Dendritic cell treated with granulocyte-macrophage colony-stimulating factor and Interleukin-4, amounts not matched to agents 40 ng/mL and 50 ng/mL, for 4 days (primary cell): ENCODE measurements around the gene KCNJ12.
"Not testable (repeated sequence)": the region's sequence is repeated elsewhere in the genome, so short reads cannot be mapped to it uniquely, and the experiment has no call there.

ENCODE experiments used
- H3K27ac Mint-ChIP-seq: one replicate; pipeline ENCODE4 v1.8.0; 2022; ENCODE audit warnings: mild to moderate bottlenecking, mixed read lengths
- H3K27me3 Mint-ChIP-seq: one replicate; pipeline ENCODE4 v1.8.0; 2022; ENCODE audit warnings: mild to moderate bottlenecking, mixed read lengths
- H3K36me3 Mint-ChIP-seq: one replicate; pipeline ENCODE4 v1.8.0; 2022; ENCODE audit warnings: low read depth, mixed read lengths
- H3K4me1 Mint-ChIP-seq: one replicate; pipeline ENCODE4 v1.8.0; 2022; ENCODE audit warnings: low read depth, mixed read lengths
- H3K4me3 Mint-ChIP-seq: one replicate; pipeline ENCODE4 v1.8.0; 2022; ENCODE audit warnings: mild to moderate bottlenecking, moderate library complexity, mixed read lengths
- H3K9me3 Mint-ChIP-seq: one replicate; pipeline ENCODE4 v1.8.0; 2022; ENCODE audit warnings: mixed read lengths
- intact Hi-C: fragments of 100-400 bp; cut with micrococcal nuclease; formaldehyde crosslinking; loops from one replicate; pipeline ENCODE4 v1.15.0; 2022

KCNJ12 gene

GRCh38 chr17:21429921-21430628 lies 53.9 kb downstream of the KCNJ12 start:
- H3K36me3 Mint-ChIP-seq, H3K4me1 Mint-ChIP-seq, H3K9me3 Mint-ChIP-seq, H3K4me3 Mint-ChIP-seq, intact Hi-C loops, H3K27ac Mint-ChIP-seq, H3K27me3 Mint-ChIP-seq: not testable (repeated sequence)

GRCh38 chr17:21433971-21434370 lies 57.8 kb downstream of the KCNJ12 start:
- H3K27me3 Mint-ChIP-seq, H3K4me1 Mint-ChIP-seq, intact Hi-C loops, H3K27ac Mint-ChIP-seq, H3K9me3 Mint-ChIP-seq, H3K4me3 Mint-ChIP-seq, H3K36me3 Mint-ChIP-seq: not testable (repeated sequence)

- intact Hi-C loops, H3K4me3 Mint-ChIP-seq, H3K36me3 Mint-ChIP-seq, H3K27ac Mint-ChIP-seq, H3K9me3 Mint-ChIP-seq, H3K27me3 Mint-ChIP-seq, H3K4me1 Mint-ChIP-seq: not testable (repeated sequence)
Observed at GRCh38 chr17:21434976-21435375, 58.8 kb downstream of the KCNJ12 start.

GRCh38 chr17:21436481-21436880 lies 60.3 kb downstream of the KCNJ12 start:
- not testable (repeated sequence) for H3K4me3 Mint-ChIP-seq

GRCh38 chr17:21436883-21437836 lies 61.0 kb downstream of the KCNJ12 start:
- intact Hi-C loops, H3K4me1 Mint-ChIP-seq, H3K4me3 Mint-ChIP-seq, H3K9me3 Mint-ChIP-seq, H3K36me3 Mint-ChIP-seq, H3K27ac Mint-ChIP-seq, H3K27me3 Mint-ChIP-seq: not testable (repeated sequence)

More at GRCh38 chr17:21436481-21436880, 60.3 kb downstream of the KCNJ12 start:
- H3K9me3 Mint-ChIP-seq, H3K4me1 Mint-ChIP-seq, H3K36me3 Mint-ChIP-seq, H3K27me3 Mint-ChIP-seq, intact Hi-C loops, H3K27ac Mint-ChIP-seq: not testable (repeated sequence)

- H3K27ac Mint-ChIP-seq, H3K9me3 Mint-ChIP-seq, H3K36me3 Mint-ChIP-seq, intact Hi-C loops, H3K4me3 Mint-ChIP-seq, H3K4me1 Mint-ChIP-seq, H3K27me3 Mint-ChIP-seq: not testable (repeated sequence)
Observed at GRCh38 chr17:21438316-21439014, 62.3 kb downstream of the KCNJ12 start.

GRCh38 chr17:21439015-21439336 lies 62.8 kb downstream of the KCNJ12 start:
- H3K4me3 Mint-ChIP-seq, H3K36me3 Mint-ChIP-seq, H3K27me3 Mint-ChIP-seq, intact Hi-C loops, H3K9me3 Mint-ChIP-seq, H3K27ac Mint-ChIP-seq, H3K4me1 Mint-ChIP-seq: not testable (repeated sequence)

GRCh38 chr17:21445091-21445650 lies 69.0 kb downstream of the KCNJ12 start:
- Mint-ChIP-seq H3K4me3 (no peak overlapping the region), H3K9me3 (peaks cover 8% of the 10 kb centered on the region), H3K27me3 (peaks cover 6% of the 10 kb centered on the region), H3K4me1 (no peaks in the 10 kb centered on the region), H3K27ac (no peak overlapping the region), H3K36me3 (no peaks in the 10 kb centered on the region)
- intact Hi-C loops: no loop called here

GRCh38 chr17:21447552-21447951 lies 71.4 kb downstream of the KCNJ12 start:
- intact Hi-C loops, H3K27me3 Mint-ChIP-seq, H3K36me3 Mint-ChIP-seq, H3K9me3 Mint-ChIP-seq, H3K27ac Mint-ChIP-seq, H3K4me3 Mint-ChIP-seq, H3K4me1 Mint-ChIP-seq: not testable (repeated sequence)

- H3K36me3 Mint-ChIP-seq, H3K4me3 Mint-ChIP-seq, H3K9me3 Mint-ChIP-seq, H3K4me1 Mint-ChIP-seq, H3K27ac Mint-ChIP-seq: not testable (repeated sequence)
- peaks cover 23% of the 10 kb centered on the region for H3K27me3 Mint-ChIP-seq
- intact Hi-C loops: loop anchor here (5.0 kb wide), 2 partner anchors 128 to 318 kb away; no protein-coding TSS in a partner anchor
Observed at GRCh38 chr17:21449891-21450290, 73.7 kb downstream of the KCNJ12 start.

- H3K9me3 Mint-ChIP-seq: no peaks in the 10 kb centered on the region
- H3K27ac Mint-ChIP-seq: no peak overlapping the region
- H3K4me1 Mint-ChIP-seq: peaks cover 7% of the 10 kb centered on the region
- intact Hi-C loops: loop anchor here (1.0 to 5.0 kb wide), 4 partner anchors 59 to 320 kb away; partner anchors contain the start of gene MAP2K3
- H3K36me3 Mint-ChIP-seq: no peaks in the 10 kb centered on the region
- H3K27me3 Mint-ChIP-seq: peaks cover 33% of the 10 kb centered on the region
- no peak overlapping the region for H3K4me3 Mint-ChIP-seq
Observed at GRCh38 chr17:21451975-21452374, 75.8 kb downstream of the KCNJ12 start.

- intact Hi-C loops: loop anchor here (1.0 to 5.0 kb wide), 4 partner anchors 59 to 320 kb away; partner anchors contain the start of gene MAP2K3
- Mint-ChIP-seq H3K4me3 (no peak overlapping the region), H3K36me3 (no peaks in the 10 kb centered on the region), H3K27me3 (peaks cover 37% of the 10 kb centered on the region), H3K9me3 (no peaks in the 10 kb centered on the region), H3K27ac (no peak overlapping the region), H3K4me1 (peaks cover 13% of the 10 kb centered on the region)
Observed at GRCh38 chr17:21452377-21453143, 76.4 kb downstream of the KCNJ12 start.

GRCh38 chr17:21453144-21453898 lies 77.2 kb downstream of the KCNJ12 start:
- Mint-ChIP-seq H3K9me3 (no peaks in the 10 kb centered on the region), H3K27me3 (peaks cover 45% of the 10 kb centered on the region), H3K4me3 (no peak overlapping the region), H3K27ac (no peak overlapping the region), H3K4me1 (peaks cover 16% of the 10 kb centered on the region), H3K36me3 (no peaks in the 10 kb centered on the region)
- intact Hi-C loops: loop anchor here (2.0 to 5.0 kb wide), 3 partner anchors 131 to 321 kb away; partner anchors contain the start of gene MAP2K3
